Measurements from ENCODE around the gene TBC1D32. TPM values are rescaled to one million over a fixed set of nuclear protein-coding genes. Genes with fewer than 3 reads are reported as not detected.
"Not testable (repeated sequence)": the region's sequence is repeated elsewhere in the genome, so short reads cannot be mapped to it uniquely, and the experiment has no call there.

The TBC1D32 gene
- polyA plus RNA-seq, 1 experiment = 6.3 TPM

- H3K27me3 ChIP-seq (ENCODE audit: control insufficient read depth, insufficient read depth, low read length) = no peaks in the 10 kb centered on the region
- no peak for TF ChIP-seq CTCF (IDR thresholded peaks at IDR 0.05; ENCODE audit: low read depth, low read length)
- H3K27ac ChIP-seq (ENCODE audit: low read depth, low read length) = no peak overlapping the region
- ChIA-PET CTCF (interaction anchor here (0.7 to 1.7 kb wide), 2 partner anchors 19 to 332 kb away, joined by 3 to 5 read pairs; no protein-coding TSS in a partner anchor), POLR2A (no interaction called here)
- H3K4me3 ChIP-seq (ENCODE audit: low read depth, low read length) = no peak overlapping the region
- peaks cover 3% of the 10 kb centered on the region; the same call in 1 of the 2 replicates for H3K9me3 ChIP-seq (ENCODE audit: control insufficient read depth, insufficient read depth, low read length)
- no peak for DNase-seq (ENCODE audit: low read depth, low spot score)
These were observed 4.1 kb upstream of the TBC1D32 start for GRCh38 chr6:121338366-121338765.

GRCh38 chr6:121335087-121336008 is 1.1 kb upstream of the TBC1D32 start:
- no peak for TF ChIP-seq CTCF (IDR thresholded peaks at IDR 0.05; ENCODE audit: low read depth, low read length)
- H3K27me3 ChIP-seq (ENCODE audit: control insufficient read depth, insufficient read depth, low read length) = no peaks in the 10 kb centered on the region
- no peak for DNase-seq (ENCODE audit: low read depth, low spot score)
- peak overlapping the region; percentile 78 for H3K4me3 ChIP-seq (ENCODE audit: low read depth, low read length)
- peaks cover 3% of the 10 kb centered on the region; the same call in 1 of the 2 replicates for H3K9me3 ChIP-seq (ENCODE audit: control insufficient read depth, insufficient read depth, low read length)
- CTCF ChIA-PET = interaction anchor here (0.7 to 1.4 kb wide), 3 partner anchors 23 to 279 kb away, joined by 3 to 6 read pairs (median 4); no protein-coding TSS in a partner anchor
- peak overlapping the region; percentile 98 for H3K27ac ChIP-seq (ENCODE audit: low read depth, low read length)
- POLR2A ChIA-PET = no interaction called here

- H3K4me3 ChIP-seq (ENCODE audit: low read depth, low read length) = peak overlapping the region; percentile 78; the same call in 1 of the 2 replicates
- H3K9me3 ChIP-seq (ENCODE audit: control insufficient read depth, insufficient read depth, low read length); DNase-seq (ENCODE audit: low read depth, low spot score); CTCF ChIA-PET; H3K27me3 ChIP-seq (ENCODE audit: control insufficient read depth, insufficient read depth, low read length); POLR2A ChIA-PET; H3K27ac ChIP-seq (ENCODE audit: low read depth, low read length): not testable (repeated sequence)
These were observed 586 bp downstream of the TBC1D32 start for GRCh38 chr6:121333694-121334093.

GRCh38 chr6:121333196-121333595 is 1.1 kb downstream of the TBC1D32 start:
- Histone ChIP-seq H3K27me3 (ENCODE audit: control insufficient read depth, insufficient read depth, low read length) (no peaks in the 10 kb centered on the region), H3K4me3 (ENCODE audit: low read depth, low read length) (no peak overlapping the region), H3K27ac (ENCODE audit: low read depth, low read length) (no peak overlapping the region), H3K9me3 (ENCODE audit: control insufficient read depth, insufficient read depth, low read length) (peaks cover 3% of the 10 kb centered on the region; the same call in 1 of the 2 replicates)
- TF ChIP-seq CTCF (IDR thresholded peaks at IDR 0.05; ENCODE audit: low read depth, low read length) = no peak
- no peak for DNase-seq (ENCODE audit: low read depth, low spot score)
- POLR2A ChIA-PET = no interaction called here
- CTCF ChIA-PET = no interaction called here

- Histone ChIP-seq H3K9me3 (ENCODE audit: control insufficient read depth, insufficient read depth, low read length) (peaks cover 3% of the 10 kb centered on the region; the same call in 1 of the 2 replicates), H3K4me3 (ENCODE audit: low read depth, low read length) (no peak overlapping the region), H3K27ac (ENCODE audit: low read depth, low read length) (no peak overlapping the region), H3K27me3 (ENCODE audit: control insufficient read depth, insufficient read depth, low read length) (no peaks in the 10 kb centered on the region)
- ChIA-PET POLR2A (interaction anchor here (0.7 kb wide), 1 partner anchor 53 kb away, joined by 4 read pairs; no protein-coding TSS in a partner anchor), CTCF (interaction anchor here (1.3 kb wide), 1 partner anchor 18 kb away, joined by 3 read pairs; no protein-coding TSS in a partner anchor)
- no peak for DNase-seq (ENCODE audit: low read depth, low spot score)
- no peak for TF ChIP-seq CTCF (IDR thresholded peaks at IDR 0.05; ENCODE audit: low read depth, low read length)
These were observed 3.8 kb downstream of the TBC1D32 start for GRCh38 chr6:121330516-121330915.
